HG03457 (cell line): ENCODE measurements around the gene SNAP91.
"Not testable (repeated sequence)": the region's sequence is repeated elsewhere in the genome, so short reads cannot be mapped to it uniquely, and the experiment has no call there.

Source experiments
- ATAC-seq: cut with Tn5 transposase; IDR thresholded peaks from one replicate; pipeline ENCODE4 v1.9.1; 2021; ENCODE audit warnings: moderate number of reproducible peaks; ENCODE audit not compliant: unreplicated experiment

SNAP91 gene

GRCh38 chr6:83550482-83550881 lies 158.4 kb downstream of the SNAP91 start:
- ATAC-seq = not testable (repeated sequence)

- ATAC-seq = no peak
Measured at GRCh38 chr6:83546636-83547035, 162.3 kb downstream of the SNAP91 start.

- ATAC-seq = no peak
Measured at GRCh38 chr6:83539678-83540077, 169.2 kb downstream of the SNAP91 start.

GRCh38 chr6:83536647-83537589 lies 172.0 kb downstream of the SNAP91 start:
- ATAC-seq = no peak

GRCh38 chr6:83536034-83536646 lies 172.8 kb downstream of the SNAP91 start:
- no peak for ATAC-seq

GRCh38 chr6:83518816-83519480 lies 190.0 kb downstream of the SNAP91 start:
- no peak for ATAC-seq

- no peak for ATAC-seq
Measured at GRCh38 chr6:83517500-83517899, 191.4 kb downstream of the SNAP91 start.

- no peak for ATAC-seq
Measured at GRCh38 chr6:83514866-83515466, 193.9 kb downstream of the SNAP91 start.

GRCh38 chr6:83514466-83514865 lies 194.4 kb downstream of the SNAP91 start:
- no peak for ATAC-seq

- ATAC-seq = no peak
Measured at GRCh38 chr6:83511901-83512681, 196.8 kb downstream of the SNAP91 start, which contains the start of gene PRSS35. Gene PRSS35, plus strand, starts transcription at chr6:83512534. Its CDS starts 10,908 bp downstream, at chr6:83523442.

GRCh38 chr6:83511266-83511665 lies 197.6 kb downstream of the SNAP91 start:
- no peak for ATAC-seq

GRCh38 chr6:83510791-83511190 lies 198.1 kb downstream of the SNAP91 start:
- ATAC-seq = no peak

GRCh38 chr6:83509441-83509840 lies 199.5 kb downstream of the SNAP91 start:
- ATAC-seq = no peak

- no peak for ATAC-seq
Measured at GRCh38 chr6:83505356-83505755, 203.5 kb downstream of the SNAP91 start.
